GM18507 (cell line): ENCODE data around the gene XKR8.
A peak's percentile ranks its signal among the peaks of the same experiment; 100 is the strongest.

Experiments used
- DNase-seq: peaks from one replicate; pipeline ENCODE4 v3.0.0; 2011; ENCODE audit warnings: low read depth; ENCODE audit not compliant: insufficient read length; ENCODE audit errors: extremely low spot score
- FAIRE-seq: peaks from 2 replicates; lab custom pipeline; 2011; peaks lifted over from hg19 to GRCh38; lab: Jason Lieb, UNC

The XKR8 gene

DNA sequence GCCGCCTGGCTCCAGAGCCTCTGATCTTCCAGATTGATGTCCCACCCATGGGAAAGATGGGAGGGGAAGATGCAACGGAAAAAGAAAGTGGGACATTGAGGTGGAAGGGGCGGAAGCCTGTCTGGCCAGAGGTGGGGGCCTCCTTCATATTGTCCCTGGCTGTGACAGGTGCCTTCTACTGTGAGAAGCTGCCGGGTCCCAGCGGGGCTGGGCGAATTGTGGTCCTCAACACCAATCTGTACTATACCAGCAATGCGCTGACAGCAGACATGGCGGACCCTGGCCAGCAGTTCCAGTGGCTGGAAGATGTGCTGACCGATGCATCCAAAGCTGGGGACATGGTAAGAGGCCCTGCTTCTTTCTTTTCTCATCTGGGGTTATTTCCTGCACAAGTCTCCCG is 5.6 kb upstream of the XKR8 start:
- DNase-seq, result no peak
- FAIRE-seq, result no peak

DNA sequence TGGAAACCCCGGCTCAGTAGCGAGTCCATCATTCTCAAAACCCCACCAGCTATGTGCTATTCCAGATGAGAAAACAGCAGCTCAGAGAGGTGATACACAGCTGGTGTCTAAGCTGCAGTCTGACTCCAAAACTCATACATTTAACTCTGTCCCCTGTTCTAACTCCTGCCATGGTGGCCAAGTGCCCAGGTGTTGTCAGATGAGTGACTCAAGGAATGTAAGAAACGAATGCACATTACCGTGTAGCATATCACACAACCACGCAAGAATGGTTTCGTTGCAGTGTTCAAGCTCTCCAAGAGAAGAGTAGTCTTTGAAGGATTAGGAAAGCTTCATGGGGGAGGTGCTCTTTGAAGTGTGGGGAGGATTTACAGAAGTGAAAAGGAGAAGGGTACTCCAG is 4.7 kb upstream of the XKR8 start:
- no peak for FAIRE-seq

DNA sequence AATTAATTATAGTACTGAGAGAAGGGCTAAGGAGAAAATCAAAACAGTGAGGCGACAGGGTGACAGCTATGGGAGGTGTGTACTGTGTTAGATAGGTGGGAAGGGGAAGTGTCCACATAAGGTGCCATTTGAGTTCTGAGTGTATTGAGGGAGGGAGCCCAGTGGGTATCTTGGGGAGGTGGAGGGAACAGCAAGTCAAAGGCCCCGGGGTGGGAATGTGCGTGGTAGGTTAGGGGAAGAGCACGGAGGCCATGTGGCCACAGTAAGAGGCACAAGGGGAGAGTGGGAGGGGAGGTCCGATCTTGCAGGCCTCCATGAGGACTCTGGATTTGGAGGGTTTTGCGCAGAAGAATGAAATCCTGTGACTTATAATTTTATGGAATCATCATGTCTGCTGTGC is 3.0 kb upstream of the XKR8 start:
- DNase-seq (no peak), FAIRE-seq (no peak)

More for the DNA sequence above, 4.7 kb upstream of the XKR8 start:
- DNase-seq, result no peak

DNA sequence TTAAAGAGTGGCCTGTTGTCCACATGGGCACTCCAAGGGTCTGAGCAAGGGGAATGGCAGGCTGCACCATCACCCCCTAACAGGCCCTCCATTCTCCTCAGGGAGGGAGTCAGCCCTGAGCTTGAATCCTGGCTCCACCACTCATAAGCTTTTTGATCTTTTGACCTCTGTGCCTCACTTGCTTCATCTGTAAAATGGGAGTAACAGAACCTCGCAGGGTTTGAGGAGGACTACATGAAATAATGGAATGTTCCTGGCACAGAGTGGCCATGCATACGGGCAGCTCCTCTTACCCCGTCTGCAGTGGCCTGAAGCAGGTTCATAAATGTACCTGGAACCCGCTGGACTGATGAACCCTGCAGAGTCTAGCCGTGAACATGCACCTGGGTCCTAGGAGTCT is 2.1 kb upstream of the XKR8 start:
- no peak for DNase-seq
- FAIRE-seq, result no peak

DNA sequence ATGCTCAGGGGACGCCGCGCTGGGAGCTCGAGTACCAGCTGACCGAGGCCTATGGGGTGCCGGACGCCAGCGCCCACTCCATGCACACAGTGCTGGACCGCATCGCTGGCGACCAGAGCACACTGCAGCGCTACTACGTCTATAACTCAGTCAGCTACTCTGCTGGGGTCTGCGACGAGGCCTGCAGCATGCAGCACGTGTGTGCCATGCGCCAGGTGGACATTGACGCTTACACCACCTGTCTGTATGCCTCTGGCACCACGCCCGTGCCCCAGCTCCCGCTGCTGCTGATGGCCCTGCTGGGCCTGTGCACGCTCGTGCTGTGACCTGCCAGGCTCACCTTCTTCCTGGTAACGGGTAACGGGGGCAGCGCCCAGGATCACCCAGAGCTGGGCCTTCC is 1.3 kb upstream of the XKR8 start:
- DNase-seq, result no peak
- FAIRE-seq, result no peak

DNA sequence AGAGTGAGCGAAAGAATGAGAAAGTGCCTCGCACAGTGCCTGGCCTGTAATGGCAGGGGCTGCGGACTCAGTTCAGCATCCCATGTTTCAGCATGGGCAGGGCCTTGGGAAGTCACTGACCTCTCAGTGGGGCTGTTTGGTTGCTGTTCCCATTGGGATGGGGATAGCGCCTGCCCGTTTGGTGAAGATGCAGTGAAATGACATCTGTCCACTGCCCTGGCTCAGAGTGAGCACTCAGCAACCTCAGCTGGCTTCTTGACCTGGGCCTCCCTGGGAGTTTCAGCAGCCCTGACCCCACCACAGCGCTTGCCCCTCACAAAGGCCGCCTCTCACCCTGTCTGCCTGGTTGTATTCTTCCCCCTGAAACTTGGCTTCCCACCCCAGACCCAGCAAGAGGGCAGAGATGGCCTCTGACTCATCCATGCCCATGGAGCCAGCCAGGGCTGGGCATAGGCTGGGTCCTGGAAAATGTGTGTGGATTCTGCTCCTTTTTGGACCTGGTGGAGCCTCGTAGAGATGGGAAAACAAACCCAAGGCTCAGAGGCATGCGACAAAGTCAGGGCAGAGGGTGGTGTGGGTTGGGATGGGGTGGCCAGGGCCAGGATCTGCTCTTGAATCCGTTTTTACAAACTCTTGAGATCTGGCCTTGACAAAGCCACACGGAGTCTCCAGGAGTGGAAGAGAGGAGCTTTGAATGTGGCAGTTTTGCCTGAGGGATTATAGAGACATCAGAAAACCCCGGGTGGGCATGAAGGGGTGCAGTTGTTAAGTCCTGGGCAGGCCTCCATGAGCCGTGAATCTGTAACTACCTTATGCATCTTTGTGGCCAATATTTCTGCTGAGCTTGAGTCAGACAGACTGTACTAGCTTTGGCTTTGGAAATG is 1.2 kb downstream of the XKR8 start:
- DNase-seq, result no peak
- no peak for FAIRE-seq

DNA sequence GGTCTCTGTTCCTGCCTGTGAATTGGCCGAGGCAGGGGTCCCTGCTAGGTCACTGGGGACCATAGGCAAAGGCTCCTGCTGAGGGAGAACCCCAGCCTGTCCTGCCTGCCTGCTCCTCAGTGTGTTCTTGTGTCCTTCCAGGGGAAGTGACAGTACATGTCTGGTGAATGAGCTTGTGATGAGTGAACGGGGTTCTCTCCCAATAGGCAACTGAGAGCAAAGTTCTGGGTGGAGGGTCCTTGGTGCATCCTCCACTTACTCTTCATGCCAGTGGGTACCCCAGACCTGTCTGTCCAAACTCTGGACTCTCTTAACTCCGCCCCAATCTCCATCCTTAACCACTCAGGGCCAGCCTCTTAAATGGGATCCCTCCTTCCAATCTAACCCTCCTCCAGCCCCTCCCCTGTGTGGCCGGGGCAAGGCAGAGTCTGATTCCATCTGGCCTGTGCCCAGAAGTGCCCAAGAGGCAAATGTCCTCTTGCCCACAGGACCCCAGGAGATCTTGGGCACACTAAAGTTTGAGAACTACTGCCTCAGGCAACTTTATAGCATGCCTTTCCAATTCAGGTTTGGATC is 2.0 kb downstream of the XKR8 start:
- no peak for DNase-seq

DNA sequence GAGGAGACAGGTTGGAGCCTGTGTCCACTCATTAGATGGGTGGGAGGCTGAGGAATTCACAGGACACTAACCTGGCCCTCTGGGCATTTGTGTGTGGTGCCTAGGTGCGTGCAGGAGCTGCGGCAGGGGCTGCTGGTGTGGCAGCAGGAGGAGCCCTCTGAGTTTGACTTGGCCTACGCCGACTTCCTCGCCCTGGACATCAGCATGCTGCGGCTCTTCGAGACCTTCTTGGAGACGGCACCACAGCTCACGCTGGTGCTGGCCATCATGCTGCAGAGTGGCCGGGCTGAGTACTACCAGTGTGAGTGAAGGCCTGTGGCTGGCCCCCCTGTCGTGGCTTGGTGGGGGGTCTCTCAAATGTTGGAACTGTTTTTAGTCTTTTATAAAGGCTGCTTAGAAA is 3.6 kb downstream of the XKR8 start:
- no peak for DNase-seq
- FAIRE-seq, result no peak

More for the DNA sequence above, 2.0 kb downstream of the XKR8 start:
- no peak for FAIRE-seq

DNA sequence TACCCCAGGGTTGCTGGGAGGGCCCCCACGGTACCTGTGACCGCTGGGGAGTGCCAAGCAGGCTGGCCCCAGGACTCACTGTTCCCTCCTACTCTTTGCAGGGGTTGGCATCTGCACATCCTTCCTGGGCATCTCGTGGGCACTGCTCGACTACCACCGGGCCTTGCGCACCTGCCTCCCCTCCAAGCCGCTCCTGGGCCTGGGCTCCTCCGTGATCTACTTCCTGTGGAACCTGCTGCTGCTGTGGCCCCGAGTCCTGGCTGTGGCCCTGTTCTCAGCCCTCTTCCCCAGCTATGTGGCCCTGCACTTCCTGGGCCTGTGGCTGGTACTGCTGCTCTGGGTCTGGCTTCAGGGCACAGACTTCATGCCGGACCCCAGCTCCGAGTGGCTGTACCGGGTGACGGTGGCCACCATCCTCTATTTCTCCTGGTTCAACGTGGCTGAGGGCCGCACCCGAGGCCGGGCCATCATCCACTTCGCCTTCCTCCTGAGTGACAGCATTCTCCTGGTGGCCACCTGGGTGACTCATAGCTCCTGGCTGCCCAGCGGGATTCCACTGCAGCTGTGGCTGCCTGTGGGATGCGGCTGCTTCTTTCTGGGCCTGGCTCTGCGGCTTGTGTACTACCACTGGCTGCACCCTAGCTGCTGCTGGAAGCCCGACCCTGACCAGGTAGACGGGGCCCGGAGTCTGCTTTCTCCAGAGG is 6.8 kb downstream of the XKR8 start:
- no peak for DNase-seq
- no peak for FAIRE-seq

DNA sequence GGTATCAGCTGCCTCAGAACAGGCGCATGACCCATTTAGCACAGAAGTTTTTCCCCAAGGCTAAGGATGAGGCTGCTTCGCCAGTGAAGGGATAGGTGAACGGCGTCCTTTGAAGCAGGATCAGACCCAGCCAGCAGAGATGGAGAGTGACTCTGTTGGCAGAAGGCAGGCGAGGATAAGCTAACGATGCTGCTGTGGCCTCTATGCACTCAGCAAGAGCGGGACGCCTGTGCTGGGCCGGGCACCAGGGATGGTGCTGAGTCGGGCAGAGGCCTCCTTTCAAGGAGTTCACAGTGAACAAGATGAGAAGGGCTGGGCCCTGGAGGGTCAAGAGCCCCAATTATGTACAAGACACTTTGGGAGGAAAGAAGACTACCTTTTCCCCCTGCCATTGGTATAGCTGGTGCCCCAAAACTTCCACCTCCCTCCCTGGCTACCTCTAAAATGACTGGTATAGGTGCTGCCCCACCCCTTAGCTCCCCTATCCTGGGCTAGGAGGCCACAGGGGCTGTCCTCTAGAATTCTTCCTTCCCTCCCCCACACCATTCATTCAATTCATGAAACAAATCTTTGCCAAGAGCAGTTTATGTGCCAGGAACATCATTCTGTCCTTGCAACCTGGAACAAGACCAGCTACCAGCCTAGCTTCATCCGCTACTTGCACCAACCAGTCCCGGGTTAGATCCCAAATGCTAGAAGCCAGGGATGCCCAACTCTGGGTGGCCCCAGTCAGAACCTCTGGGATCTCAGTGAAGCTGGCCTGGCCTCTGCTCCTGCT is 7.5 kb downstream of the XKR8 start:
- DNase-seq (no peak), FAIRE-seq (no peak)

DNA sequence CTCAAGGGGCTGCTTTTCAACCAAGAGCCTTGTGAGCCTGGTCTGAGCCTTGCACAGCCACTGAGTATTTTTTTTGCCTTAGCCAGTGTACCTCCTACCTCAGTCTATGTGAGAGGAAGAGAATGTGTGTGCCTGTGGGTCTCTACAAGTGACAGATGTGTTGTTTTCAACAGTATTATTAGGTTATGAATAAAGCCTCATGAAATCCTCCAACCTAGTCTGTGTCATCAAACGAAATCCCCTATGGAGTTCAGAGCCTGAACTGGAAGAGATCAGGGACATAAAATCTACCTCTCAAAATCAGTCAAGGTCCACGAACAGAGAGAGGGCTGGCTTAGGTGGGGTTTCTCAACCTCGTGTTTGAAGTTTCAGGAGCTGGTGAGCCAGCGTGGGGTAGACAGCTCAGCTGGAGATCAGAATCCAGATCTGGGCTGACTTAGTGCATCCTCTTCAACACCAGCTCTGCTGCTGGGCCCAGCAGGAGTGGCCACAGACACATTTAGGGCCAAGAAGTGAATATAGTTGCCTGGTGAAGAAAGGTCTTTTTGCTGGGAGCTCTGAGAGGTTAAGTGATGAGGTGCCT is 8.2 kb downstream of the XKR8 start:
- DNase-seq (no peak), FAIRE-seq (no peak)

DNA sequence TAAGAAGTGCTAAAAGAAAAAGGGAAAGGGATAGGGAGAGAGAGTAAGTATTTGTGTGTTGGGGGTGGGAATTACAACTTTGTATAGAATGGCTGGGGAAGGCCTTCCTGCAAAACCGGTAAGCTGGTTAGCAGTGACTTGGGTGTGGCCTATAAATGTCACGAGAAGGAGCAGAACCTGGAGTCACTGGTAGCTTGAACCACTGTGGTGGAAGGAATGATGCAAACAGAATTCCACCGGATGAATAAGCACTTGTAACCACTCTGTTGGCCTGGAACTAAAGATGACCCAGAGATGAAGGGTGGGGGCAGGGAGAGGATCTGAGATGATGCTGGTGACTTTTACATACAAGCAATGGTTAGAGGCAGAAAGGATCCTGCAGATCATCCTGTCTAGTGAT is 8.9 kb downstream of the XKR8 start:
- no peak for DNase-seq

DNA sequence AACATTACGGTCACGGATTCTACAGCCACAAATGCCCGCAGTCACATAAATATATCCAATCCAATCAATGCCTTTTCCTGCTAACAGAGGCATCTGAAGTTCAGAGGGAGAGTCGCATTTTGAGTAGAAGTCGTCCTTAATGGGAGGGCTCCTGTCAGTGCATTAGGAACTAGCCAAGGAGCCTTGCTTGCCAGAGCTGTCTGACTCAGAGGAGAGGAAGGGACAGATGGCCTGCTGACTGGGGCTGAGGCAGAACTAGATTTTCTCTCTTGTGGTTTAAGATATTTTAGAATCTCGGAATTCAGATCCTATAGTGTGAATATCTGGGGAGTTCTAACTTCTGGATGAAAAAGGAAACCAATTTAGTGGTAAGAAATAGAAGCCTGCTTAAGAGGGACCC is 10.6 kb downstream of the XKR8 start:
- DNase-seq (no peak), FAIRE-seq (no peak)

More for the DNA sequence above, 8.9 kb downstream of the XKR8 start:
- no peak for FAIRE-seq

DNA sequence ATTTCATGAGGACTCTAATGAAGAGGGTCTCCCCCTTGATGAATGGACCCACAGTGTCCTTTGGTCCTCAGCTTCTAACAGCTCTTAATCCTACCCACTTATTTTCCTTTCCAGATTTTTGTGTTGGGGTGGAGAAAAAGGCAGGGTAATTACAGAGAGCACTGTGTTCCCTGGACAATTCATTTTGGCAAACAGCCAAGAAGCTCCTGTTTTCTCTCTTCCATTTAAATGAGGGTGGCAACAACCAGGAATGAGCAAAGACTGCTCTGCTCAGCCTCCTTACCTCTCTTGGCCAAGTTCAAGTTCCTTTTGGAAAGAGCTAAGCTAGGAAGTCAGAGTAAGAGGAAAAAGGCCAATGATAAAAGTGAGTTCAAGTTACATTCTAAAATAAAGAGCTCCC is 11.9 kb downstream of the XKR8 start:
- DNase-seq (no peak), FAIRE-seq (no peak)

DNA sequence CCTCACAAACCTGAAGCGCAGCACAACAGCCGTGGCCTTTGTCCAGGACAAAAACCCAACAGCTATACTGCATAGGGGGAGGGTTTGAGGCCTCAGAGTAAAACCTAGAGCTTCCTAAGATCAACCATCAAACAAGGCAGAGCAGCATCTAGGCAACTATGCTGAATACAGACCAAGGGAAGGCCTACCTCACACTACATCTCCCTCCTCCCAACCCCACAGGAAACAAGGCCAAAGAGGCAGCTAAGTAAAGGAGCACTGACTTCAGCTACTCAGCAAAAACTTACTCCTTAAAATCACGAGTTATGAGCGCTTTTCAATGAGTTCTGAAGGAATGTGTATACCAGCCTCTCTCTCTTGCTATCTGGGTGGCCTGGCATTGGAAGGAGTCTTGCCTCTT is 12.4 kb downstream of the XKR8 start:
- DNase-seq, result no peak
- no peak for FAIRE-seq

DNA sequence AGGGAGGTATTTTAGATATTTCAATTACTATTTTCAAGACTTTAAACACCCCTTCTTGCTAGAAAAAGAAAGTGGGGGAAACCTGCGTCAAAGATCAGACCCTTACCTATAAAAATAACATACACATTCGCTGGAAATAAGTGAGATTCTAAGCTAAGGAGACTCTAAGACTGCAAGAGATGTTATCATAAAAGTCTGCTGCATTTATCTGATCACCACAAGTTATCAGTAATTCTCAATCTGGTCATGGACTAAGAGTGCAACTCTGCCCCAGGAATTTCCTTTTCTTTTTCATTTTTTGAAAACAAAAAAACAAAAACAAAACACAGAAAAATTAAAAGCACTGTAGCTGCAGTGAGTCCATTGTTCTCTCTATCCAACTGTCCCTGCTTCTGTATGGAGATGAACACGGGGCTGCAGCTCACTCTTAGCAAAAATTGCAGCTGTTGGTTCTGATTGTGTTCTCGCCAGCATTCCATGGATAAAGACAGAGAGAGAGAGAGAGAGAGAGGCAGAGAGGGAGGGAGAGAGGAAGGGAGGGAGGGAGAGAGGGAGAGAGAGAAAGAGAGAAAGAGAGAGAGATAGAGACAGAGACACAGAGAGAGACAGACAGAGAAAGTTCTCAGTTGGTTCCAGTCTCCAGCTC is 14.1 kb downstream of the XKR8 start:
- FAIRE-seq, result no peak
- DNase-seq, result no peak

DNA sequence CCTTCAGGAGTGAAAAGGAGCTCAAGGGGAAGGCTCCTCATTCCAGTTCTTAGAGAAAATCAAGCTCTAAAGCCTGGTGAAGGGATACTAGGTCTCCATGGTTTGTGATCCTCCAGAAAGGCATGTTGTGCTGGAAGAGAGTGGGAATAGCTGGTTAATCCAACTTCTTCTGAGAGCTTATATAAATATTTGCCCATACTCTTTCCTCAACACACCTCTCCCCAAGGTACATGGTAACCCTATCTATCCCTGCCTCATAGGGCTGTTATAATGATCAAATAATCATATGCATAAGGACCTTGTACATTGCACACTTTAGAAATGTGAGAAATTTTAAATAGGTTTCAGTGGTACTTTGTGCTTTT is 14.6 kb downstream of the XKR8 start:
- FAIRE-seq (no peak), DNase-seq (no peak)

DNA sequence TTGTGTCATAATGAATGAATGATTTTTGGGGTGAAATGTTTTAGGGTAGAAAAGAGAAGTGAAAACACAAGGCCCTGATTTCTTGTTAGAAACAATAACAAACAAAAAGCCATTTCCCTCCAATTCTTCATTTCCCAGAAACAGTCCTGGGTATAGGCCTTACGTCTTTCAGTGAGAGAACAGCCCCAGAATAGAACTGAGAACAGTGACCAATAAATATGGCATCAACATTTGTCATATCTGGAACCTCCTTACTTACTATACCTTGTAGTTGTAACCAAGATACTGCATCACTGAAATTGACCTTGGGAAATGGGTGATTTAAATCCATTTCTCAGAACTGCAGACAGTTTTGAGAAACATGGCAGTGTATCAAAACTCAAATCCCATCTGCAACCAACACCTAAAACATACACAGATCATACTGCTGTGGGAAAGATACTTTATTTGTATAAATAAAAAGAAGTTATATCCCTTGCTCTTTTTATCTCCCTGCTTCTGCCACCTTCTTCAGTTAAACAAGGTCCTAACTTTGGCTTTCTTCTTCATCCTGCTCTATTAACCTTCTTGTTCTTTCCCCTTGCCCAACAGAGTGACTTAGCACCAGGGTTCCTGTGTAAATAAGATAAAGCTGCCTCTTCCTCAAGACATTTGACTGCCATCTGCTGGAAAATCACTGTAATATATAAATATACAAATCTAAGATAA is 19.5 kb downstream of the XKR8 start:
- DNase-seq (no peak), FAIRE-seq (peak; percentile 38)

DNA sequence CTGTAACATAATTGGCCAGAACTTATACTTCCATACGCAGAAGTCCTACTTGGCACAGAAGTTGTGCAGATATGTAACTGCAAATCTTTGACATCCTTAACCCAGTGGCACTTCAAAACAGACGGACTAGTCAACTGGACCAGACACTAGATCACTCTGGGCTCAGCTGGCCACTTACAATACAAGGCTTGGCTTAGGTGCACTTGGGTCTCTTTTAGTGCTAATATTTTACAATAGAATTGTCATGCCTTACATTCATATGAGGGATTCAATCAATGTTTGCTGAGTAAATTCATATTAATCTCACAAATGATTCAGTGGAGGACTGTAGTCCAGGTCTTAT is 20.1 kb downstream of the XKR8 start:
- FAIRE-seq (no peak), DNase-seq (no peak)
